Peyer's patch (tissue), 4 donors: ENCODE results near the gene PGAM1. TPM values are rescaled to one million over a fixed set of nuclear protein-coding genes. Genes with fewer than 3 reads are reported as not detected.

Source experiments
- DNase-seq, 3 donors: peaks; one replicate each; pipeline ENCODE4 v3.0.0-alpha.2; 2017 to 2019
- H3K27ac ChIP-seq, 4 donors: fragments of 200-600 bp; sonication (generic); one replicate each; pipeline ENCODE4 v1.5.1; 2016 to 2019
- H3K27me3 ChIP-seq, 2 donors: fragments of 200-600 bp; sonication (generic); one replicate each; pipeline ENCODE4 v1.5.1; 2019
- H3K36me3 ChIP-seq, 3 donors: fragments of 200-600 bp; sonication (generic); one replicate each; pipeline ENCODE4 v1.5.1; 2016 to 2019
- H3K4me1 ChIP-seq, 4 donors: fragments of 200-600 bp; sonication (generic); one replicate each; pipeline ENCODE4 v1.5.1; 2016 to 2019
- H3K4me3 ChIP-seq, 4 donors: fragments of 200-600 bp; sonication (generic); 1 replicate in 3 of 4; 2 replicates in 1 of 4; pipeline ENCODE4 v1.5.1; 2016 to 2019; ENCODE audit warnings: mild to moderate bottlenecking in 1 of 4
- H3K9me3 ChIP-seq, 4 donors: fragments of 200-600 bp; sonication (generic); one replicate each; pipeline ENCODE4 v1.5.1; 2016 to 2019; ENCODE audit warnings: mild to moderate bottlenecking in 1 of 4
- POLR2A ChIP-seq, 2 donors: fragments of 450-650 bp; IDR thresholded peaks; one replicate each; pipeline ENCODE4 v1.5.1; 2017; ENCODE audit warnings: antibody characterized with exemption in 2 of 2, mild to moderate bottlenecking in 2 of 2, moderate library complexity in 2 of 2
- total RNA-seq, 4 donors: library from RNA; depleted of rRNA; stranded (reverse); fragments of >200 nt; gene quantifications; one replicate each; pipeline ENCODE4 v1.1.0, GENCODE V29; 2016
- TF ChIP-seq, protein P1 (sequence below), 6 experiments: fragments of 450-650 bp in 4 of 6; fragments of 200-600 bp in 2 of 6; sonication (generic) in 1 of 6; IDR thresholded peaks; one replicate each; pipeline ENCODE4 v1.5.1; 2017 to 2019; ENCODE audit warnings: antibody characterized with exemption in 6 of 6, mild to moderate bottlenecking in 3 of 6, moderate library complexity in 1 of 6

The PGAM1 gene
- 100 to 1,000 TPM; 118 to 244 (median 166) TPM for total RNA-seq

GRCh38 chr10:97425964-97426775 lies at the start of gene PGAM1:
Gene PGAM1 (plus strand): TSS chr10:97426191. CDS start chr10:97426308, 117 bp downstream.
- Histone ChIP-seq H3K27ac (peak within 1 kb of the TSS; percentile 81 to 88 (median 85)), H3K9me3 (no peaks in the 10 kb centered on the region), H3K4me1 (peaks cover 0 to 19% (median 9%) of the 10 kb centered on the region in 4 donors), H3K27me3 (no peaks in the 10 kb centered on the region), H3K4me3 (peak within 1 kb of the TSS; percentile 60 to 82 (median 72)), H3K36me3 (peaks cover 0 to 19% (median 0%) of the 10 kb centered on the region in 3 donors)
- TF ChIP-seq POLR2A (IDR thresholded peaks at IDR 0.05), result peak; percentile 88 to 90
- TF ChIP-seq, protein P1, sequence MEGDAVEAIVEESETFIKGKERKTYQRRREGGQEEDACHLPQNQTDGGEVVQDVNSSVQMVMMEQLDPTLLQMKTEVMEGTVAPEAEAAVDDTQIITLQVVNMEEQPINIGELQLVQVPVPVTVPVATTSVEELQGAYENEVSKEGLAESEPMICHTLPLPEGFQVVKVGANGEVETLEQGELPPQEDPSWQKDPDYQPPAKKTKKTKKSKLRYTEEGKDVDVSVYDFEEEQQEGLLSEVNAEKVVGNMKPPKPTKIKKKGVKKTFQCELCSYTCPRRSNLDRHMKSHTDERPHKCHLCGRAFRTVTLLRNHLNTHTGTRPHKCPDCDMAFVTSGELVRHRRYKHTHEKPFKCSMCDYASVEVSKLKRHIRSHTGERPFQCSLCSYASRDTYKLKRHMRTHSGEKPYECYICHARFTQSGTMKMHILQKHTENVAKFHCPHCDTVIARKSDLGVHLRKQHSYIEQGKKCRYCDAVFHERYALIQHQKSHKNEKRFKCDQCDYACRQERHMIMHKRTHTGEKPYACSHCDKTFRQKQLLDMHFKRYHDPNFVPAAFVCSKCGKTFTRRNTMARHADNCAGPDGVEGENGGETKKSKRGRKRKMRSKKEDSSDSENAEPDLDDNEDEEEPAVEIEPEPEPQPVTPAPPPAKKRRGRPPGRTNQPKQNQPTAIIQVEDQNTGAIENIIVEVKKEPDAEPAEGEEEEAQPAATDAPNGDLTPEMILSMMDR (IDR thresholded peaks at IDR 0.05), result peak; percentile 57 to 84 (median 72)
- DNase-seq, result peak; percentile 90 to 97 (median 96)

GRCh38 chr10:97376413-97376812 lies 49.6 kb upstream of the PGAM1 start:
- no peak for DNase-seq
- TF ChIP-seq, protein P1 (IDR thresholded peaks at IDR 0.05), result no peak
- no peak for TF ChIP-seq POLR2A (IDR thresholded peaks at IDR 0.05)
- peaks cover 0 to 13% (median 3%) of the 10 kb centered on the region in 4 donors for H3K4me1 ChIP-seq
- H3K27me3 ChIP-seq, result no peaks in the 10 kb centered on the region
- peaks cover 0 to 45% (median 0%) of the 10 kb centered on the region in 3 donors for H3K36me3 ChIP-seq
- H3K27ac ChIP-seq, result no peak overlapping the region
- no peaks in the 10 kb centered on the region for H3K9me3 ChIP-seq
- H3K4me3 ChIP-seq, result no peak overlapping the region

DNA sequence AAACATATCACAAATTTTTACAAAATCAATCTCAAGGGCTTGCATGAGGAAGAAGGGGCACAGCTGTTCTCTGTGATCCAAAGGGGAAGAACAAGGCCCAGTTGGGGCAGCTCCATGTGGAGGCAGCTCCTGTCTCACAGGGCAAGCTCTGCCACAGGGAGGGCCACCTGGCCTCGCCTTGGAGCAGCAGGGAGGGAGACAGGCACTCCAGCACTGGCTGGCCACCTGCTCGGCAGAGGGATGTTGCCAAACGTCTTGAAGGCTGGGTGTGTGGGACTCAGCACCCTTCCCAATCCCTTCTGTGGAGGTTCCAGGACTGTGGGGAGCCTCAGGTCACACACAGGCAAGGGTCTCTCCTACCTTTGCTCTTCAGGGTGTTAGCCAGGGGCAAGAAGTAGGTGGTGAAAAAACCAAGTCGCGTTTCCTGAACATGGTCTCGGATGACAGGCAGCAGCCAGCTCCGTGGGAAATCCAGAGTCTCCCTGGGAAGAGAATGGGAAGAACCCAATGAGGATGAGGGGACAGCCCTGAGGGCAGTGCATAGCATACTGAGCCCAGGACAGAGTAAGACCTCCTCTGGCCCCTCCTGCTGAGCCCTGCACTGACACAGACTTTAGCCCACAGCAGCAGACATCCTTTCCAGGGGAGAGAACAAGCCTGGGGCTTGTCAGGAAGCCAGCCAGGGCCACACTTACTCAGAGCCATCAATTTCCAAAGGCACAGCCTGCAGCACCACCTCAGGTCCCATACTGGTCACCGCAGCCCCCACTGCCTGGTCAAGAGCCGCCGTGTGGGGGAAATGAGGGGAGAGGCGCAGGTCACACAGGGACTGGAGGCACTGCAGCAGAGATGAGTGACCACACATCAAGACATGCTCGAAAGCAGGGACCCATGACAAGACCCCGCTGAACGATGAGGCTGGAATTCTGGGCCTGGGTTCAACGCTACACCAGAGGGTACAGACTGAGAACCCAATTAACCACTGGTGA lies 46.8 kb upstream of the PGAM1 start:
- no peaks in the 10 kb centered on the region for H3K27me3 ChIP-seq
- H3K9me3 ChIP-seq, result no peaks in the 10 kb centered on the region
- no peak overlapping the region for H3K4me3 ChIP-seq
- no peak for DNase-seq
- H3K27ac ChIP-seq, result no peak overlapping the region
- H3K36me3 ChIP-seq, result peaks cover 0 to 20% (median 0%) of the 10 kb centered on the region in 3 donors
- peaks cover 0 to 13% (median 3%) of the 10 kb centered on the region in 4 donors for H3K4me1 ChIP-seq
- TF ChIP-seq POLR2A (IDR thresholded peaks at IDR 0.05), result no peak
- TF ChIP-seq, protein P1 (IDR thresholded peaks at IDR 0.05), result no peak

GRCh38 chr10:97380516-97380915 lies 45.5 kb upstream of the PGAM1 start:
- Histone ChIP-seq H3K4me3 (no peak overlapping the region), H3K9me3 (no peaks in the 10 kb centered on the region), H3K27ac (peak overlapping the region in 2 of 4 donors; percentile 50 to 60), H3K27me3 (no peaks in the 10 kb centered on the region), H3K4me1 (peaks cover 0 to 13% (median 3%) of the 10 kb centered on the region in 4 donors), H3K36me3 (peaks cover 0 to 20% (median 0%) of the 10 kb centered on the region in 3 donors)
- no peak for TF ChIP-seq POLR2A (IDR thresholded peaks at IDR 0.05)
- TF ChIP-seq, protein P1 (IDR thresholded peaks at IDR 0.05), result no peak
- DNase-seq, result peak in 2 of 3 donors; percentile 83 to 84

GRCh38 chr10:97381626-97382025 lies 44.4 kb upstream of the PGAM1 start:
- H3K27ac ChIP-seq, result no peak overlapping the region
- H3K9me3 ChIP-seq, result no peaks in the 10 kb centered on the region
- peaks cover 0 to 20% (median 0%) of the 10 kb centered on the region in 3 donors for H3K36me3 ChIP-seq
- H3K4me1 ChIP-seq, result peaks cover 0 to 13% (median 3%) of the 10 kb centered on the region in 4 donors
- H3K4me3 ChIP-seq, result no peak overlapping the region
- DNase-seq, result no peak
- H3K27me3 ChIP-seq, result no peaks in the 10 kb centered on the region
- TF ChIP-seq POLR2A (IDR thresholded peaks at IDR 0.05), result no peak
- TF ChIP-seq, protein P1 (IDR thresholded peaks at IDR 0.05), result no peak
